HL-60 (cell line): Measurements from ENCODE around the gene ZXDA.

ENCODE experiments used
- SPI1 ChIP-seq: IDR thresholded peaks from 2 replicates; pipeline ENCODE4 v1.6.1; 2012; ENCODE audit warnings: low read depth, mild to moderate bottlenecking, borderline replicate concordance
- TF ChIP-seq, protein P1 (sequence below): IDR thresholded peaks from one replicate; pipeline ENCODE4 v1.5.1; 2011; ENCODE audit warnings: low read length, control low read depth, inconsistent platforms; ENCODE audit not compliant: insufficient read depth

GRCh38 chrX:57929373-57929772 is 19.1 kb upstream of the ZXDA start:
- no peak for TF ChIP-seq SPI1
- TF ChIP-seq, protein P1, sequence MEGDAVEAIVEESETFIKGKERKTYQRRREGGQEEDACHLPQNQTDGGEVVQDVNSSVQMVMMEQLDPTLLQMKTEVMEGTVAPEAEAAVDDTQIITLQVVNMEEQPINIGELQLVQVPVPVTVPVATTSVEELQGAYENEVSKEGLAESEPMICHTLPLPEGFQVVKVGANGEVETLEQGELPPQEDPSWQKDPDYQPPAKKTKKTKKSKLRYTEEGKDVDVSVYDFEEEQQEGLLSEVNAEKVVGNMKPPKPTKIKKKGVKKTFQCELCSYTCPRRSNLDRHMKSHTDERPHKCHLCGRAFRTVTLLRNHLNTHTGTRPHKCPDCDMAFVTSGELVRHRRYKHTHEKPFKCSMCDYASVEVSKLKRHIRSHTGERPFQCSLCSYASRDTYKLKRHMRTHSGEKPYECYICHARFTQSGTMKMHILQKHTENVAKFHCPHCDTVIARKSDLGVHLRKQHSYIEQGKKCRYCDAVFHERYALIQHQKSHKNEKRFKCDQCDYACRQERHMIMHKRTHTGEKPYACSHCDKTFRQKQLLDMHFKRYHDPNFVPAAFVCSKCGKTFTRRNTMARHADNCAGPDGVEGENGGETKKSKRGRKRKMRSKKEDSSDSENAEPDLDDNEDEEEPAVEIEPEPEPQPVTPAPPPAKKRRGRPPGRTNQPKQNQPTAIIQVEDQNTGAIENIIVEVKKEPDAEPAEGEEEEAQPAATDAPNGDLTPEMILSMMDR, result no peak
